ENCODE results near the gene PARD6G. TPM values are rescaled to one million over a fixed set of nuclear protein-coding genes. Genes with fewer than 3 reads are reported as not detected.

The PARD6G gene
- total and polyA plus RNA-seq, 2 experiments from 2014 or later, result 6.9 to 18.5 TPM

GRCh38 chr18:80227472-80227871 lies 19.8 kb downstream of the PARD6G start:
- H3K4me1 ChIP-seq (ENCODE audit: insufficient read depth), result peaks cover 9% of the 10 kb centered on the region
- 0 out of 2 replicates have a peak, but pooled peaks cover 4% of the 10 kb centered on the region for H3K79me2 ChIP-seq (replicated peaks; ENCODE audit: insufficient read depth)
- peaks cover 14% of the 10 kb centered on the region for H3K4me1 Mint-ChIP-seq
- H3K27ac Mint-ChIP-seq, result no peak overlapping the region
- no peaks in the 10 kb centered on the region; the same call in 2 of the 3 replicates for H3K9me3 Mint-ChIP-seq
- H3K36me3 ChIP-seq (ENCODE audit: insufficient read depth), result no peaks in the 10 kb centered on the region
- peaks cover 3% of the 10 kb centered on the region for H3K27me3 Mint-ChIP-seq (ENCODE audit: insufficient read depth, low read depth, poor library complexity)
- DNase-seq (ENCODE audit: low spot score) (no peak), ATAC-seq (no peak)
- no peaks in the 10 kb centered on the region for H3K9me2 ChIP-seq (ENCODE audit: insufficient read depth)
- TF ChIP-seq POLR2AphosphoS5 (IDR thresholded peaks at IDR 0.05; ENCODE audit: low read depth) (no peak), CTCF (conservative IDR thresholded peaks at IDR 0.05; ENCODE audit: low read depth in 2 of 2) (no peak), ZNF331 (CRISPR knock-in tag; IDR thresholded peaks at IDR 0.05; ENCODE audit: low read depth) (no peak), NANOG (IDR thresholded peaks at IDR 0.05; ENCODE audit: borderline replicate concordance) (no peak), EZH2phosphoT487 (IDR thresholded peaks at IDR 0.05; ENCODE audit: unreplicated experiment) (no peak), ZNF114 (CRISPR knock-in tag; IDR thresholded peaks at IDR 0.05) (no peak), ZNF462 (CRISPR knock-in tag; IDR thresholded peaks at IDR 0.05) (no peak), CREB1 (CRISPR knock-in tag; IDR thresholded peaks at IDR 0.05; ENCODE audit: low read depth) (no peak), JUNB (IDR thresholded peaks at IDR 0.05; ENCODE audit: unreplicated experiment) (no peak), REST (IDR thresholded peaks at IDR 0.05; ENCODE audit: unreplicated experiment) (no peak)
- H3K4me2 ChIP-seq, result no peak overlapping the region
- no peaks in the 10 kb centered on the region for H3K36me3 Mint-ChIP-seq (ENCODE audit: low read depth)
- 0 out of 2 replicates have a peak, but pooled peaks cover 5% of the 10 kb centered on the region for H4K20me1 ChIP-seq (replicated peaks; ENCODE audit: insufficient read depth)
- no peak overlapping the region for H3K27ac ChIP-seq (ENCODE audit: low read depth)
- H3K27me3 ChIP-seq (ENCODE audit: insufficient read depth), result no peaks in the 10 kb centered on the region
- H2AFZ ChIP-seq, result no peak overlapping the region
- no peak overlapping the region for H3K4me3 ChIP-seq
- no peak overlapping the region for H3K4me3 Mint-ChIP-seq
- H3F3A ChIP-seq (replicated peaks; ENCODE audit: low read depth), result no peaks in the 10 kb centered on the region
